ENCODE measurements around the gene TMEM164. TPM values are rescaled to one million over a fixed set of nuclear protein-coding genes. Genes with fewer than 3 reads are reported as not detected.
"Not testable (repeated sequence)": the region's sequence is repeated elsewhere in the genome, so short reads cannot be mapped to it uniquely, and the experiment has no call there.

Gene TMEM164
- total RNA-seq, 1 donor from 2014 or later: 8.4 TPM

DNA sequence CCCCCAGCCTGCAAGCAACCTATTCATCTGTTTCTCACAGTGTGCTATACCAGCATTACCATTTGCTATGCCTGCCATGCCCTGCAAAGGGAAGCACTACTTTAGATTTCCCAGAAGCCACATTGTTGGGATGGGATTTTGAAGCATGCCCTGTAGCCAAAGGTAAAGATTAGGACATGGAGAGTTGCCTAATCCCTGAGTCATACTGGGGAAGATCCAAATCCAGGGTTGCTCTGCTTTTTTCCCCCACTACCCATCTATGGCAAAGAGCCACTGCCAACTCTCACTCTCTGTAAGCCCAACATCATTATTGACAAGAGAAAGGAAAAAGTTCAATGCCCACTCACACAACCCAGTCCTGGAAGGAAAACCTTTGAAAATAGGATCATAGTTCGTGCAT, 36.7 kb upstream of the TMEM164 start:
- no peak for TF ChIP-seq CTCF (conservative IDR thresholded peaks at IDR 0.05; ENCODE audit: low read depth, low read length)
- DNase-seq (ENCODE audit: low read depth): no peak
- H3K4me3 ChIP-seq (ENCODE audit: low read depth, low read length): no peak overlapping the region

DNA sequence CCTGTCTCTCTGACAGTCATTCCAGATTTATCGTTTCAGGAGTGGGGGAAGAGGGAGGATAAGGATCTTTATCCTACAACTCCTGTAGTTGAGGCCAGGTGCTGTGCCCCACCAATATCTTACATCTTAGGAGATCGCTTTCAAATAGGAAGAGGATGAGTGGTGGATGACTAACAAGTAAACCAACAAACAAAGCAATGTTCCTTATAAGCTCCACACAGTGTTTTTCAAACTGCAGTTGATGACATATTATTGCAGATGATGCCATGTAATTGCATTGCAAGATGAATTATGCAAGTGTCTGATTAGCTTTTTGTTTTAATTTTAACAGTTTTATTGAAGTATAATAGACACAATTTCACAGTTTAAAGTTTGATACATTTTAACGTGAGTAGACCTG, 35.8 kb upstream of the TMEM164 start:
- no peak for TF ChIP-seq CTCF (conservative IDR thresholded peaks at IDR 0.05; ENCODE audit: low read depth, low read length)
- DNase-seq (ENCODE audit: low read depth): no peak
- H3K4me3 ChIP-seq (ENCODE audit: low read depth, low read length): no peak overlapping the region

- DNase-seq (ENCODE audit: low read depth); H3K4me3 ChIP-seq (ENCODE audit: low read depth, low read length): not testable (repeated sequence)
Observed at GRCh38 chrX:109970841-109971240, 32.1 kb upstream of the TMEM164 start.

DNA sequence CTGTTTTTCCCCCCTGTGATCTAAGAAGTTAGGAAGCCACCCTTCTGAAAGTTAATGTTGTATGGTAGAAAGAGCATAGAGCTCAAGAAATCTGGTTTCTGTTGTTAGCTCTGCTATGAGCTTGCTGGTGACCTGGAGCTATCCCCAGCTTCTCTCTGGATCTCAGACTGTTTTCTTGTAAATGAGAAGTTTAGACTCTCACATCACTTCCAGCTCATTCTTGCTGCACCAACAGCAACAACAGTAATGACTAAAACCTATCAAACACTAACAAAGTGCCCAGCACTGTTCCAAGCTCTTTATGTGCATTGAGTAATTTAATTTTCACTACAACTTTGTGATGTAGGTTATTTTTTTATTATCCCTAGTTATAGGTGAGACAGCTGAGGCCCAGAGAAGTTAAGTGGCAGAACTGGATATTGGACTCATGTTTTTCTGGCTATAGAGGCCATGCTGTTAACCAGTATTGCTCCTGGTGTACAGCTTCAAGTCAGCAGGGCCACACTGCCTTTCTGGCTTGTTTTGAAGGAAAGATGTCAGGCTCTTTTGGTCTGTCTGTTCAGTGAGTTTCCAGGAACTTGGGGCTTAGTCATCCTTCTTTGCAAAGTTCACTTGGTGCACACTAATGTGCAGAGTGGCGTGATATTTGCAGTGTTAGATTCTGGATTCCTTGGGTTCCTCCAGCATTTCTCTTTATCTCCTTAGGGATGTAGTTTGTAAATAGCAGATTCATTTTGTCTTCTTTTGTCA, 27.8 kb upstream of the TMEM164 start:
- no peak overlapping the region for H3K4me3 ChIP-seq (ENCODE audit: low read depth, low read length)
- TF ChIP-seq CTCF (conservative IDR thresholded peaks at IDR 0.05; ENCODE audit: low read depth, low read length): no peak
- peak; percentile 29 for DNase-seq (ENCODE audit: low read depth)

GRCh38 chrX:109985210-109985609, 17.7 kb upstream of the TMEM164 start:
- H3K4me3 ChIP-seq (ENCODE audit: low read depth, low read length); DNase-seq (ENCODE audit: low read depth): not testable (repeated sequence)

DNA sequence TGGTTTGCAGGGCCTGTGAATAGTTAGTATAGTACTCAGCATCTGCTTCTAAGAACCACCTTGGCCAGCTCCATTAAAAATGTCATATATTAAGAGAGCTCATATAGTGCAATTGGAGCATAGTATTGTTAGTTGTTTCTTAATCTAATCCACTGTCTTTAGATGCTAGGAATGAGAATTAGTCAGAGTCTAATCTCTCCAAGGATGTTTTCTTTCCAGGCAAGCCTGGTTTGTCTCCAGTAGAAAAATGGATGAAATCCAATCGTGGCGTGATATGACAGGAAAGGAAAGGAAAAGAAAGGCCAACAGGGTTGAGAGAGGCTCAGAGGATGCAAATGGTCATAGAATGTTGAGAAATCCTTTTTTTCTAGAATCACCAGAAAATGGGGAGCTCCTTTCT, 15.0 kb upstream of the TMEM164 start:
- H3K4me3 ChIP-seq (ENCODE audit: low read depth, low read length): no peak overlapping the region
- DNase-seq (ENCODE audit: low read depth): no peak
- no peak for TF ChIP-seq CTCF (conservative IDR thresholded peaks at IDR 0.05; ENCODE audit: low read depth, low read length)

GRCh38 chrX:109990582-109991276, 12.2 kb upstream of the TMEM164 start:
- TF ChIP-seq CTCF (conservative IDR thresholded peaks at IDR 0.05; ENCODE audit: low read depth, low read length): no peak
- no peak for DNase-seq (ENCODE audit: low read depth)
- H3K4me3 ChIP-seq (ENCODE audit: low read depth, low read length): no peak overlapping the region

DNA sequence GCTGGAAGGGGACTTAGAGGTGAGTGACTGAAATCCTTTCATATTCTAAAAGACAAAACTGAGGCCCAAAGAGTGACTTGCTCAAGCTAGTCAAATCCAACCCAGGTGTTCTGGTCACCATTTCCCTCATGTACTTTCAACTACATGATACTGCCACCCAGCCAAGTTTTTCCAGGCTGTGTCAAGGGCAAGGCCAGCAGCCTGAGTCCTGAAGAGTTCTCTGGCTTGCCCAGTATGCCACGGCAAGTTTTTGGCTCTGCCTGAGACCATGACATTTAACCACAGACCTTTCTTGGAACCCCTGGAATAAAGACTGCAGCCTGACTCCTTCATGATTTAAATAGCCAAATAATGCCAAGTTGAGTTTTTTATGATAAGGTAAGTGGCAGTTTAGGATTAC, 10.7 kb upstream of the TMEM164 start:
- TF ChIP-seq CTCF (conservative IDR thresholded peaks at IDR 0.05; ENCODE audit: low read depth, low read length): no peak
- H3K4me3 ChIP-seq (ENCODE audit: low read depth, low read length): no peak overlapping the region
- DNase-seq (ENCODE audit: low read depth): no peak
